ENCODE measurements around the gene CGGBP1.
A peak's percentile ranks its signal among the peaks of the same experiment; 100 is the strongest.

Gene CGGBP1

DNA sequence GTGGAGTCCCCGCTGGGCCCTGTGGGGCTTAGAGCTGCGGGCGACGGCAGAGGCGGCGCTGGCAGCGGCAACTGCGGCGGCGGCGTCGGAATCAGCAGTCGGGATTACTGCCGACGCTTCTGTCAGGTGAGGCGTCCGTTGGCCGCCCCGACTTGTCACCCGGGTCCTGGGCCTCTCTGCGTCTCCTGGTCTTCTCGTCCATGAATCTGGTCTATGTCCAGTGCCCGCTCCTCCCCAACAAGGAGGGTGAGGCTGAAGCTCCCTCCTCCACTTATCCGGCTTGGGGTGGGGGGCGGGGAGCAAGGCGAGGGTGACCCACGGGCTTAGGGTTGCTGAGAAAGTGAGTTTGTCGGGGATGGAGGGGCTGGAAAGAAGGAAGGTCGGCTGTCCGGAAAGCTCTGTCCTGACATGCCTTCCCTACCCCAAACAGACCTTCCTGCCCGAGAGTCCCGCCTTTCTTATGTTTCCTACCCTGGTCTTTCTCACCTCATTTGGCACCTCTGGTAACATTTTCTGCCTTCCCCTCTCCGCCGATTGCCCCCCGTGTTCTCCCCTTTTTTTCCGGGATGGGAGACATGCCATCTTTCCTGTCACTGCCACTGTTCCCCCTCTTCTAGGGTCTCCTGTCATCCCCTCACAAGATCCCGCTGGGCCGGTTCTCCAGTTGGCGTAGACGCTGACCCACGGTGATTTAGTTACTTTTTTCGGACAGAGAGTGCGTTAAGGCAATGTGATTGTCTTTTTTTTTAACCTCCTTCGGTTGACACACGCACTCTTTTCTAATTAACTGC lies 770 bp upstream of the CGGBP1 start:
- TF ChIP-seq, protein P1, sequence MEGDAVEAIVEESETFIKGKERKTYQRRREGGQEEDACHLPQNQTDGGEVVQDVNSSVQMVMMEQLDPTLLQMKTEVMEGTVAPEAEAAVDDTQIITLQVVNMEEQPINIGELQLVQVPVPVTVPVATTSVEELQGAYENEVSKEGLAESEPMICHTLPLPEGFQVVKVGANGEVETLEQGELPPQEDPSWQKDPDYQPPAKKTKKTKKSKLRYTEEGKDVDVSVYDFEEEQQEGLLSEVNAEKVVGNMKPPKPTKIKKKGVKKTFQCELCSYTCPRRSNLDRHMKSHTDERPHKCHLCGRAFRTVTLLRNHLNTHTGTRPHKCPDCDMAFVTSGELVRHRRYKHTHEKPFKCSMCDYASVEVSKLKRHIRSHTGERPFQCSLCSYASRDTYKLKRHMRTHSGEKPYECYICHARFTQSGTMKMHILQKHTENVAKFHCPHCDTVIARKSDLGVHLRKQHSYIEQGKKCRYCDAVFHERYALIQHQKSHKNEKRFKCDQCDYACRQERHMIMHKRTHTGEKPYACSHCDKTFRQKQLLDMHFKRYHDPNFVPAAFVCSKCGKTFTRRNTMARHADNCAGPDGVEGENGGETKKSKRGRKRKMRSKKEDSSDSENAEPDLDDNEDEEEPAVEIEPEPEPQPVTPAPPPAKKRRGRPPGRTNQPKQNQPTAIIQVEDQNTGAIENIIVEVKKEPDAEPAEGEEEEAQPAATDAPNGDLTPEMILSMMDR (IDR thresholded peaks at IDR 0.05): no peak
- peak overlapping the region; percentile 94 for H3K27ac ChIP-seq
- H2AFZ ChIP-seq: peak overlapping the region; percentile 86
- H3K27me3 ChIP-seq (ENCODE audit: control insufficient read depth, insufficient read depth, low read length): no peaks in the 10 kb centered on the region
- peaks cover 4% of the 10 kb centered on the region for H3K4me1 ChIP-seq
- peak overlapping the region; percentile 97 for H3K4me3 ChIP-seq (ENCODE audit: low read depth, low read length)
- H3K9me3 ChIP-seq (ENCODE audit: control insufficient read depth, low read length): no peaks in the 10 kb centered on the region
- H3K9ac ChIP-seq: peak overlapping the region; percentile 25
- peaks cover 22% of the 10 kb centered on the region for H3K79me2 ChIP-seq
- no peaks in the 10 kb centered on the region for H3K36me3 ChIP-seq (ENCODE audit: control insufficient read depth, insufficient read depth, low read length)
- H3K4me2 ChIP-seq (ENCODE audit: low read length): peak overlapping the region; percentile 95

DNA sequence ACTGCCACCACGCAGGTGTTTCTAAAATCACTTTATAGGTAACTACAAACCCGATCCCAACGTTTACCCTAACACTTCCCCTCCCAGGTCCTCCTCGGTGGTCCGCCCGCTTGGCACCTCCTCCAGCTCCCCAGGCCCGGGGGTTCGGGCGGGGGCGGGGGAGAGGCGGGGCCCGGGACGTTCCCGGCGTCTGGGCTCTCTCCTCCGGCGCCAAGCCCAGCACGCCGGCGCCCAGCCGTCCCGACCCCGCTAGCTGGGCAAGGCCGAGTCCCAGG lies 562 bp downstream of the CGGBP1 start:
- Histone ChIP-seq H3K27me3 (ENCODE audit: control insufficient read depth, insufficient read depth, low read length) (no peaks in the 10 kb centered on the region), H3K4me2 (ENCODE audit: low read length) (peak overlapping the region; percentile 75), H3K27ac (peak overlapping the region; percentile 94), H3K9ac (peak overlapping the region; percentile 92), H3K36me3 (ENCODE audit: control insufficient read depth, insufficient read depth, low read length) (no peaks in the 10 kb centered on the region), H2AFZ (peak overlapping the region; percentile 86), H3K4me1 (peaks cover 4% of the 10 kb centered on the region), H3K9me3 (ENCODE audit: control insufficient read depth, low read length) (no peaks in the 10 kb centered on the region), H3K79me2 (peaks cover 19% of the 10 kb centered on the region), H3K4me3 (ENCODE audit: low read depth, low read length) (peak overlapping the region; percentile 97)
- TF ChIP-seq, protein P1 (IDR thresholded peaks at IDR 0.05): no peak

DNA sequence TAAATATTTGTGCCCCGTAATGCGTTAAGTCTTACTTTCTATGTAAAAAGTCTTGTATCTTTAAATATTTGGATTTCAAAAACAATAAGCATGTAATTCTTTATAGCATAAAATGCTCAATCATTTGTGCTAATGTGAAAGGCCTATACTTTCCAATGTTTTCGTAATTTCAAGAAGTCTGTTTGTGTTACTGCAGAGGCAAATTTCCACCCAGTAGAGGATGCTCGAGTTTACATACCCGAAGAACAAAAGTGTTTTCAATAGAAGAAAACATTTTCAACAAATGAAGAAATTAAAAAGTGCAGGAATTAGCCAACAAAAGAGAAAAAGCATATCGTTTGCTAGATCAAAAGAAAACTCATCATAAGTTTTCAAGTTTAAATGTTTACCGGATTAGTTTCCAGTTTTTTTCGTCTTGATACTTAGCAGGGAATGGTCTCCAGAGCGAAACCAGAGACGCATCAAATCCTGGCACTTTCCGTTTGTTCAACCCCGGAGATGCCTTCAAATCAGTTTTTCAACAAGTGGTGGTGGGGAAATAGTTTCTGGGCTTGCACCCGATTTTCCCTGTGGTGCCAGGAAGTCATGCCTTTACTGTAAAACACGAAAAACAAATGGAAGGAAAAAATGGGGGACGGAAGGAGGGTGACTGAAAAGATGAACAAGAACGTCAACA lies 1.0 kb downstream of the CGGBP1 start:
- H3K27ac ChIP-seq: peak overlapping the region; percentile 94
- H3K4me1 ChIP-seq: peaks cover 4% of the 10 kb centered on the region
- H3K9ac ChIP-seq: peak overlapping the region; percentile 92
- H3K36me3 ChIP-seq (ENCODE audit: control insufficient read depth, insufficient read depth, low read length): no peaks in the 10 kb centered on the region
- H2AFZ ChIP-seq: peak overlapping the region; percentile 86
- H3K9me3 ChIP-seq (ENCODE audit: control insufficient read depth, low read length): no peaks in the 10 kb centered on the region
- peaks cover 19% of the 10 kb centered on the region for H3K79me2 ChIP-seq
- peak overlapping the region; percentile 97 for H3K4me3 ChIP-seq (ENCODE audit: low read depth, low read length)
- H3K27me3 ChIP-seq (ENCODE audit: control insufficient read depth, insufficient read depth, low read length): no peaks in the 10 kb centered on the region
- TF ChIP-seq, protein P1 (IDR thresholded peaks at IDR 0.05): no peak
- peak overlapping the region; percentile 75 for H3K4me2 ChIP-seq (ENCODE audit: low read length)

DNA sequence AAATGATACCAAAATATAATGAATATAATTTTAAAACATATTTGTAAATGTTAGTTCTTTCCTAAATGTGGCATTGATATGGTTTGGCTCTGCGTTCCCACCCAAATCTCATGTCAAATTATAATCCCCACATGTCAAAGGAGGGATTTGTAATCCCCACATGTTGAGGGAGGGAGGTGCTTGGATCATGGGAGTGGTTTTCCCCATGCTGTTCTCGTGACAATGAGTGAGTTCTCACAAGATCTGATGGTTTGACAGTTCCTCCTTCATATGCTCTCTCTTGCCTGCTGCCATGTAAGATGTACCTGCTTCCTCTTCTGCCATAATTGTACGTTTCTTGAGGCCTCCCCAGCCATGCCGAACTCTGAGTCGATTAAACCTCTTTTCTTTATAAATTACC lies 12.0 kb downstream of the CGGBP1 start:
- Histone ChIP-seq H3K36me3 (ENCODE audit: control insufficient read depth, insufficient read depth, low read length) (no peaks in the 10 kb centered on the region), H3K4me1 (no peaks in the 10 kb centered on the region), H3K4me2 (ENCODE audit: low read length) (no peak overlapping the region), H2AFZ (no peak overlapping the region), H3K9ac (no peak overlapping the region), H3K9me3 (ENCODE audit: control insufficient read depth, low read length) (no peaks in the 10 kb centered on the region), H3K4me3 (ENCODE audit: low read depth, low read length) (no peak overlapping the region), H3K27ac (no peak overlapping the region), H3K27me3 (ENCODE audit: control insufficient read depth, insufficient read depth, low read length) (no peaks in the 10 kb centered on the region), H3K79me2 (no peaks in the 10 kb centered on the region)
- TF ChIP-seq, protein P1 (IDR thresholded peaks at IDR 0.05): no peak

All from parathyroid adenoma (tissue), 2 donors.